Panc1 (cell line): Measurements from ENCODE around the gene RAB3IL1. TPM values are rescaled to one million over a fixed set of nuclear protein-coding genes. Genes with fewer than 3 reads are reported as not detected.

Source experiments
- ATAC-seq: fragments of 200-7000 bp; cut with Tn5 transposase; 2 replicates; pipeline ENCODE4 v1.9.1; 2020; ENCODE audit warnings: mild to moderate bottlenecking, moderate library complexity
- BruUV-seq: library from RNA; stranded (reverse); fragments of 400-500 nt; replicated peaks from 2 replicates; lab custom pipeline; 2021; lab: Mats Ljungman, UMichigan
- CTCF ChIA-PET: fragments of 300-600 bp; sonication (Branson Sonifier 250); formaldehyde crosslinking; loops from one replicate; lab custom pipeline; 2022; ENCODE audit warnings: antibody characterized with exemption; lab: Charles Lee
- POLR2A ChIA-PET: fragments of 300-600 bp; sonication (Branson Sonifier 250); formaldehyde crosslinking; loops from one replicate; lab custom pipeline; 2022; ENCODE audit warnings: antibody characterized with exemption; lab: Charles Lee
- DNase-seq: peaks from one replicate; pipeline ENCODE4 v3.0.0-alpha.2; 2010; ENCODE audit warnings: low read depth, low spot score
- H3K27ac ChIP-seq: 2 replicates; pipeline ENCODE4 v1.5.1; 2011; ENCODE audit warnings: mild to moderate bottlenecking, low read length, inconsistent platforms
- H3K27me3 ChIP-seq: fragments of 200-500 bp; sonication (Bioruptor generic); 2 replicates; pipeline ENCODE4 v1.6.0; 2014; ENCODE audit warnings: low read length, inconsistent platforms; ENCODE audit not compliant: control insufficient read depth, insufficient read depth
- H3K36me3 ChIP-seq: fragments of 200-500 bp; sonication (Bioruptor generic); 2 replicates; pipeline ENCODE4 v1.5.1; 2014; ENCODE audit warnings: inconsistent platforms, mild to moderate bottlenecking, low read length, moderate library complexity; ENCODE audit not compliant: control insufficient read depth, insufficient read depth
- H3K4me1 ChIP-seq: 2 replicates; pipeline ENCODE4 v1.5.1; 2011; ENCODE audit warnings: inconsistent platforms, mild to moderate bottlenecking, low read length, moderate library complexity; ENCODE audit not compliant: control insufficient read depth, insufficient read depth
- H3K4me3 ChIP-seq, 2 experiments: 2 replicates each; pipeline ENCODE4 v1.5.1; 2011 to 2012; ENCODE audit warnings: low read depth in 2 of 2, low read length in 2 of 2, mild to moderate bottlenecking in 2 of 2, inconsistent platforms in 1 of 2, moderate library complexity in 1 of 2
- H3K9me3 ChIP-seq: fragments of 200-500 bp; sonication (Bioruptor generic); 2 replicates; pipeline ENCODE4 v1.5.1; 2014; ENCODE audit warnings: low read depth, mild to moderate bottlenecking, inconsistent platforms, low read length, moderate library complexity; ENCODE audit not compliant: control insufficient read depth, insufficient read depth
- POLR2AphosphoS5 ChIP-seq: IDR thresholded peaks from 2 replicates; pipeline ENCODE4 v1.6.1; 2012; ENCODE audit warnings: mild to moderate bottlenecking, low read depth, low read length, moderate library complexity
- REST ChIP-seq, 2 experiments: IDR thresholded peaks; 2 replicates each; pipeline ENCODE4 v1.6.1; 2011 to 2012; ENCODE audit warnings: low read depth in 2 of 2, control low read depth in 1 of 2, low read length in 1 of 2, mild to moderate bottlenecking in 1 of 2, moderate library complexity in 1 of 2; ENCODE audit not compliant: insufficient read depth in 1 of 2
- SIN3A ChIP-seq: IDR thresholded peaks from 2 replicates; pipeline ENCODE4 v1.6.1; 2012; ENCODE audit warnings: low read depth, mild to moderate bottlenecking, low read length, moderate library complexity, borderline replicate concordance; ENCODE audit not compliant: insufficient read depth
- TCF7L2 ChIP-seq: IDR thresholded peaks from 2 replicates; pipeline ENCODE4 v1.6.1; 2011; ENCODE audit warnings: mild to moderate bottlenecking, low read depth, low read length, inconsistent platforms
- in situ Hi-C: cut with HindIII; loops from 2 replicates; pipeline ENCODE4 v1.10.0; 2016; ENCODE audit warnings: low sequenced_read_pairs, low pct_unique_long_range_greater_than_20kb
- intact Hi-C: fragments of 100-400 bp; cut with micrococcal nuclease; formaldehyde crosslinking; loops from one replicate; pipeline ENCODE4 v1.10.0; 2022; ENCODE audit not compliant: unreplicated experiment
- total RNA-seq: library from RNA; stranded (reverse); gene quantifications from one replicate; pipeline ENCODE4 v1.2.1, GENCODE V29; 2021; ENCODE audit not compliant: unreplicated experiment
- TF ChIP-seq, protein P1 (sequence below): fragments of 450-650 bp; IDR thresholded peaks from 2 replicates; pipeline ENCODE4 v1.5.1; 2017; ENCODE audit warnings: mild to moderate bottlenecking

The RAB3IL1 gene
- total RNA-seq, 1 experiment from 2014 or later, result 8.9 TPM

DNA sequence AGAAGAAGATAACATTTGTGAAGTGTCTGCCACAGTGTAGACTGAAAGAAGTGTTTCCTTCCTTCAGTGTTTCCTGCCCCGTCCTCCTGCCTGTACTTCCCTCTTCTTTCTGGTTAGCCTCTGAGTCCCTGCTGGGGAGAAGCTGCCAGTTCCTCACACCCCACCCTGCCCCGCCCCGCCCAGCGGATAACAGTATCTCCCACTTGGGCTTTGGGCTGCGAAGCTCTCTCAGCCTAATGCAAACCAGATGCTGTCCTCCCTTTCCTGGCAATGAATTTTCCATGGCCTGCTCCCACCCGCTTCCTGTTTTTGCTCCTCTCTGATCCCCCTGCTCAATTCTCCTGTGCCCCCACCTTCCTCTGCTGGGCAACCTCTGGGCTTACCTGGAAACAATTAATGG lies 5.2 kb upstream of the RAB3IL1 start:
- Histone ChIP-seq H3K27ac (no peak overlapping the region), H3K36me3 (no peaks in the 10 kb centered on the region), H3K9me3 (no peaks in the 10 kb centered on the region), H3K27me3 (no peaks in the 10 kb centered on the region), H3K4me1 (no peaks in the 10 kb centered on the region), H3K4me3 (no peak overlapping the region)
- in situ Hi-C loops (no loop called here), intact Hi-C loops (no loop called here)
- CTCF ChIA-PET, result no interaction called here
- DNase-seq (no peak), ATAC-seq (no peak)
- BruUV-seq, result no TSS peak
- POLR2A ChIA-PET, result interaction anchor here (0.7 kb wide), 1 partner anchor 49 kb away, joined by 6 read pairs; no protein-coding TSS in a partner anchor
- no peak for TF ChIP-seq SIN3A
- no peak for TF ChIP-seq TCF7L2
- no peak for TF ChIP-seq REST (IDR thresholded peaks at IDR 0.05; ENCODE audit: insufficient read depth in 1 of 2, low read depth in 2 of 2, low read length in 1 of 2)

DNA sequence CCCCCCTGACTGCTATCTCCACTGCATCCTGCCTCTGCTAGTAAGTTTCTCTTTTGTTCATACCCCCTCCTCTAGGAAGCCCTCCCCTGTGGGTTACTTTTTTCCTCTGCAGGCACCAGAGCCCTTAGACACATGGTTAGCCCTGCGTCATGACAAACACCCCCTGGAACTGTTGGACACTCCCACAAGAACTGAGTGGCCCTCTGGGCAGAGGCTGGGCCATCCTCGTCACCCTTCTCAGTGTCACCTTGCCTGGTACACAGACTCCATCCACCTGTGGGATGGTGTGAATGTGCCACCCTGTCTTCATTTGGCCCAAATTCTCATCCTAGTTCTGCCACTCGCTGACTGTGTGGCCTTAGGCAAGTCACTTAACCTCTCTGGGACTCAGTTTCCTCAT lies 4.1 kb upstream of the RAB3IL1 start:
- H3K27me3 ChIP-seq, result no peaks in the 10 kb centered on the region
- no peaks in the 10 kb centered on the region for H3K4me1 ChIP-seq
- no peak overlapping the region for H3K4me3 ChIP-seq
- H3K9me3 ChIP-seq, result no peaks in the 10 kb centered on the region
- ATAC-seq (no peak), DNase-seq (no peak)
- H3K36me3 ChIP-seq, result no peaks in the 10 kb centered on the region
- intact Hi-C loops, result no loop called here
- ChIA-PET POLR2A (no interaction called here), CTCF (no interaction called here)
- no TSS peak for BruUV-seq
- in situ Hi-C loops, result no loop called here
- no peak overlapping the region for H3K27ac ChIP-seq
- no peak for TF ChIP-seq REST (IDR thresholded peaks at IDR 0.05; ENCODE audit: insufficient read depth in 1 of 2, low read depth in 2 of 2, low read length in 1 of 2)
- no peak for TF ChIP-seq POLR2AphosphoS5
- TF ChIP-seq, protein P1, sequence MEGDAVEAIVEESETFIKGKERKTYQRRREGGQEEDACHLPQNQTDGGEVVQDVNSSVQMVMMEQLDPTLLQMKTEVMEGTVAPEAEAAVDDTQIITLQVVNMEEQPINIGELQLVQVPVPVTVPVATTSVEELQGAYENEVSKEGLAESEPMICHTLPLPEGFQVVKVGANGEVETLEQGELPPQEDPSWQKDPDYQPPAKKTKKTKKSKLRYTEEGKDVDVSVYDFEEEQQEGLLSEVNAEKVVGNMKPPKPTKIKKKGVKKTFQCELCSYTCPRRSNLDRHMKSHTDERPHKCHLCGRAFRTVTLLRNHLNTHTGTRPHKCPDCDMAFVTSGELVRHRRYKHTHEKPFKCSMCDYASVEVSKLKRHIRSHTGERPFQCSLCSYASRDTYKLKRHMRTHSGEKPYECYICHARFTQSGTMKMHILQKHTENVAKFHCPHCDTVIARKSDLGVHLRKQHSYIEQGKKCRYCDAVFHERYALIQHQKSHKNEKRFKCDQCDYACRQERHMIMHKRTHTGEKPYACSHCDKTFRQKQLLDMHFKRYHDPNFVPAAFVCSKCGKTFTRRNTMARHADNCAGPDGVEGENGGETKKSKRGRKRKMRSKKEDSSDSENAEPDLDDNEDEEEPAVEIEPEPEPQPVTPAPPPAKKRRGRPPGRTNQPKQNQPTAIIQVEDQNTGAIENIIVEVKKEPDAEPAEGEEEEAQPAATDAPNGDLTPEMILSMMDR, result no peak
- TF ChIP-seq SIN3A, result no peak
- TF ChIP-seq TCF7L2, result no peak
